Fibroblast of the conjunctiva (primary cell): ENCODE data around the gene MMP8.
"Not testable (repeated sequence)": the region's sequence is repeated elsewhere in the genome, so short reads cannot be mapped to it uniquely, and the experiment has no call there.

ENCODE experiments used
- DNase-seq: peaks from one replicate; pipeline ENCODE4 v3.0.0-alpha.2; 2010; ENCODE audit warnings: low read depth

MMP8 gene

GRCh38 chr11:102724904-102725500, at the start of gene MMP8:
MMP8 (minus strand) TSS chr11:102724954; CDS start chr11:102724855, 99 bp downstream.
- no peak for DNase-seq

- DNase-seq, result no peak
Measured at GRCh38 chr11:102773386-102773785, 48.6 kb upstream of the MMP8 start.

- DNase-seq, result no peak
Measured at GRCh38 chr11:102771351-102771750, 46.6 kb upstream of the MMP8 start.

GRCh38 chr11:102770191-102770590, 45.4 kb upstream of the MMP8 start:
- DNase-seq, result no peak

GRCh38 chr11:102767800-102768199, 43.0 kb upstream of the MMP8 start:
- no peak for DNase-seq

- no peak for DNase-seq
Measured at GRCh38 chr11:102763440-102763839, 38.7 kb upstream of the MMP8 start.

- no peak for DNase-seq
Measured at GRCh38 chr11:102762361-102762767, 37.6 kb upstream of the MMP8 start.

GRCh38 chr11:102761646-102762238, 37.0 kb upstream of the MMP8 start:
- DNase-seq, result no peak

GRCh38 chr11:102760344-102761035, 35.7 kb upstream of the MMP8 start:
- peak; percentile 96 for DNase-seq

- DNase-seq, result peak; percentile 27
Measured at GRCh38 chr11:102757823-102758549, 33.2 kb upstream of the MMP8 start.

GRCh38 chr11:102753267-102753666, 28.5 kb upstream of the MMP8 start:
- DNase-seq, result no peak

- DNase-seq, result no peak
Measured at GRCh38 chr11:102751673-102752072, 26.9 kb upstream of the MMP8 start.

- DNase-seq, result no peak
Measured at GRCh38 chr11:102749101-102749722, 24.5 kb upstream of the MMP8 start.

- not testable (repeated sequence) for DNase-seq
Measured at GRCh38 chr11:102746746-102747578, 22.2 kb upstream of the MMP8 start.

- DNase-seq, result no peak
Measured at GRCh38 chr11:102734650-102735049, 9.9 kb upstream of the MMP8 start.

- peak; percentile 13 for DNase-seq
Measured at GRCh38 chr11:102733232-102733875, 8.6 kb upstream of the MMP8 start.

- not testable (repeated sequence) for DNase-seq
Measured at GRCh38 chr11:102730944-102731343, 6.2 kb upstream of the MMP8 start.

- DNase-seq, result peak; percentile 32
Measured at GRCh38 chr11:102729849-102730815, 5.4 kb upstream of the MMP8 start.

GRCh38 chr11:102727890-102728289, 3.1 kb upstream of the MMP8 start:
- DNase-seq, result peak; percentile 43

- DNase-seq, result no peak
Measured at GRCh38 chr11:102722821-102723220, 1.9 kb downstream of the MMP8 start.
